NT2/D1 (cell line): Measurements from ENCODE around the gene SYPL1.

ENCODE experiments used
- SUZ12 ChIP-seq: IDR thresholded peaks from 2 replicates; pipeline ENCODE4 v1.6.1; 2011; ENCODE audit not compliant: insufficient read length, insufficient read depth; ENCODE audit errors: extremely low read depth
- ZNF274 ChIP-seq: IDR thresholded peaks from 2 replicates; pipeline ENCODE4 v1.6.1; 2011; ENCODE audit warnings: mild to moderate bottlenecking, low read depth, low read length

DNA sequence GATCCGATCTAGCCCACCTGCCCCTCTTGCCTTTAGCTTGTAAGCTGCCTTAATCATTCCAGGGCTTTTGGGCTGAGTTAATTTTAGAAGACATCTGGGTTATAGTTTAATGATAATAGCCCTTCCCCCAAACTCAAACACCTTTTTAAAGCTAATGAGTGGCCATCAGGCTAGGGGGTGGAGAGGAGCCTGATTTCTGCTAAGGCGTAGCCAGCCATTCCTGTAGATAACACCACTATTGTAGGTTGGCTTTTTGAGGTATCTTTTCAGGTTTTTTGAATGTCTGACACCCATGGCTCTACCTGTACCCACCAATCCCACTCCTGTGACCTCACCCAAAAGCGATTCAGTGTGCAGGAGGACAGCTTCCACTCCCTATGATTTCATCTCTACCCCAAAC, 7.6 kb upstream of the SYPL1 start:
- TF ChIP-seq ZNF274 (no peak), SUZ12 (no peak)
